Raji (cell line): ENCODE results near the gene GGTLC1.

Experiments
- POLR2A ChIP-seq: IDR thresholded peaks from 2 replicates; pipeline ENCODE4 v1.6.1; 2011; ENCODE audit warnings: low read depth, low read length, control low read depth; ENCODE audit not compliant: insufficient read depth

GGTLC1 gene

DNA sequence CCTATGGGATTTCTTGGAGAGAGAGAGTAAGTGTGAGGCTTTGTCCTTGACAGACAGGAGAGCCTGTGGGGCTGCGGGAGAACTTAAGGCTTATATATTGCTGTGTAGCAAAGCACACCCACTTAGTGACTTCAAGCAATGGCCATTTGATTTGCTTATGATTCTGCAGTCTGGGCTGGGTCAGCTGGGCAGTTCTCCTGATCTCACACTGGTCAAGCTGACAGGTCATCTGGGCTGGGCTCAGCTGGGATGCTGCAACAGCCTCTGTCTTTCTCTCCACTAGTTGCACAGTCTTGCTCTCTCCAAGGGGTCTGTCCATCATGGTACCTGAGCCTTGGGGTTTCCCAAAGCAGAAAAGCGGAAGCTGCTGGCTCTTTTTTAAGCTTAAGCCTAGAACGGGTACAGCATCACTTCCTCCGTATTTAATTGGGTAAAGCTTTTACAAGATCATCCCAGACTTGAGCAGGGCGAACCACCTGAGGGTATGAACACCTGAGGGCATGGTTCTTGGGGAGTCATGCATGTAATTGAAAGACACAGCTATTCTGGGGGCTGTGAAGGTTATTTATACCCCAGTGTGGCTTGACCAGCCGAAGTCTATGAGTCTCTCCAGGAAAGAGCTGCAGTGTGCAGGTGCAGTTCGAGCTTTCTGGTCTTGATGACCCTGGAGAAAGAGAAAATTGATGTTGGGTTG, 13.3 kb upstream of the GGTLC1 start:
- no peak for TF ChIP-seq POLR2A

DNA sequence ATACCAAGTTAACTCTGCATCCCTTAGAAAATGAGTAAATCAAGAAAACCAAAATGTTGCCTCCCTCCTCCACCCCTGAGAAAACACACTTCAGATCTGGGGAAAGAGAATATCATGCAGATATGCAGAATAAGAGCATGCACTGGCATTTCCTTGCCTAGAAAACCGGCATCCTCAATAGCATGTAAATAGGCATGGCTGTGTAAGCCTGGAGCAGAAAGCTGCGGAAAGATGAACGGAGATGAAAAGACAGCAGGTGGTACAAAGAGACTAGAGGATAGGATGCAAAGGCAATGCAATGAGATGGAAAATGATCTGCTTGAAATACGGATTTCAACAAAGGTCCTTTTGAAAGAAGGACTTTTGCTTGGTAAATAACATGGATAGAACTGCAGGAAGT, 10.3 kb upstream of the GGTLC1 start:
- no peak for TF ChIP-seq POLR2A

DNA sequence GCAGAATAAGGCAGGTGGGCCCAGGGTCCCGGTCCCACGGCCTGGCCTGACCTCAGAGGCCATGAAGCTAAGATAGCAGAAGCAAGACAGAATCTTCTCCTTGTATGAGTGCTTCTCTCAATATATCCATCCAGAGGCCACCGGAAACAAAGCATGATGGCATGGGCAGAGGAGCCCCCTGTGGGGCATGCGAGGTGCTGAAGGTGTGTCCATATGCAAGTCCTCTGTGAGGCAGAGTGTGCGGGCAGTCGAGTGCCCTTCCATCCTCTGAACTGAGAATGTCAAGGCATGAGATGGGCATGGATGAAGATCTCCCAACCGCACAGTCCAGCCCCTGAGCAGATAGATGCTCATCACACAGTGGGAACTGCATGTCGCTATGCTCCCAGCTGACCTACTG, 9.8 kb upstream of the GGTLC1 start:
- TF ChIP-seq POLR2A: no peak

DNA sequence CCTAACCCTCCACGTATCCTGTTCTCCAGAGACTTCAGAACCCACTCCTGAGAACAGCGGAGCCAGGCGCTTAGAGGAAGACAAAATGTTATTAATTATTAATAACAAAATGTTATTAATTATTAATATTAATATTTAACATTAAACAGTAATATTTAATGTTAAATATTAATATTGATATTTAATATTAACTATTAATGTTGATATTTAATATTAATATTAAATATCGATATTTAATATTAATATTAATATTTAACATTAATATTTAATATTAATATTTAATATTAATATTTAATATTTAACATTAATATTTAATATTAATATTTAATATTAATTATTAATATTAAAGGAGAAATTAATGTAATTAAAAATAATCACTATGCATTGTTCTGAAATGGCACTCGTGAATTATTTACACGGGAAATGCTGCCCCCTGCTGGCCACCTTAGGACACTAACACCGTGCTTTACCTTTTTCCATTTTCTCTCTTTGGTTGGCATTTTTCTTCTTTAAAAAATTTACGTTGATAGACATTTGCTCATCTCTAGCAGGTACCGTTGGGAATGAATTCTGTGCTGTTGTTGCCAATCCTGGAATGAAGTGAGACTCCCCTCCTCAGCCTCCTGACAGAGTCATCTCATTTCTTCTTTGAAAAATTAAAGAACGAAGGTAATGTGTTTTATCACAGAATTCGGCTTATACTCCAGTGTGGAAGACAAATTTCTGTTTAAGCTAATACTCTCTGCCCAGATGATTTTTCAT, 7.5 kb upstream of the GGTLC1 start:
- TF ChIP-seq POLR2A: no peak

DNA sequence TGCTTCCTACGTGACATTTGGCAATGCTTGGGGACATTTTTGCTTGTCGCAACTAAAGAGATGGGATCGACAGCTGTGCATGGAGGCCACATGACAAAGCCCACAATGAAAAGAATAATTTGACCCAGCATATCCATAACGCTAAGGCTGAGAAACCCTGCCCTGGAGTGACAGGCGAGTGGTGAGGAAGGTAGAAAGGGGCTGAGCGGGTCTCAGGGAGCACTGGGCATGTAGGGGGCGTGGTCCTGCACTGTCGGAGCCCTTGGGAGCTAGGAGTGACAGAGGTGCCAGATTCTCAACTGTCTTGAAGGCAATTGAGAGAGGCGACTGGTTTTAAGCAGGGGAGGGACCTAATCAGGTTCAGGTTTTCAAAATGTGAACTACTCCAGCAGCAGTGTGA, 13.6 kb downstream of the GGTLC1 start:
- TF ChIP-seq POLR2A: no peak

DNA sequence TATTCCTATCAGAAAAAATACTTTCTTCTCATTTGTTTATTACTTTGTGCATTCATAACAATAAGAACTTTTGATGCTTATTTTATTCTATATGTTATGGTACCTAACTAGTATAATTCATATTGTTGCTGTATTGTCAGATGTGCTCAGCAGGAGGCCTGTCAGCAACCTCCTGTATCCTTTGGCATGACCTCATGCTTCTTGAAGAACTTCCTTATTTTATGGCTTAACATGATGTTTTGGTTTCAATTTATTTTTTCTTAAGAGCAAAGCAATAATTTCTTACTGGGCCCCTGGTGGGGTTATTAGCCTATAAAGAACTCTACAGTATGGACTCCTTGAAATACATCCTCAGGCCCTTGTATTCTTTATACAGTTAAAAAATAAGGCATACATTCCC, 17.3 kb downstream of the GGTLC1 start:
- no peak for TF ChIP-seq POLR2A

DNA sequence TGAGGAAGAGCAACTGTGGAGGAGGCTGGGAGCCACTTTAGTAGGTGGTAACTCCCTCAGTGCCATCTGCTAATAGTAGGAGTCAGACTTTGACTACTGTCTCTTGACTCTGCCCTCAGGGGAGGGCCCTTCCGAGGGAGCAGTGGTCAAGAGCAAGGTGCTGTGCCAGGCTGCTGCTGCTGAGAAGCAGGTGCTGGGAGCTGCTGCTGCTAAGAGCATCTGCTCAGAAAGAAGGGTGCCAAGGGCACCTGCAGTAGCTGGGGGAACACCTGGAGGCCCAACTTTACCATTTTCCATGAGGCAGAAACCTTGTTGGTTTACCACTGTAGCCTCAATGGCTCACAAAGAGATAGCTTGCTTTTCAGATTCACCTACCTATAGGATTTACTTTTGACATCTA, 18.5 kb downstream of the GGTLC1 start:
- TF ChIP-seq POLR2A: no peak

DNA sequence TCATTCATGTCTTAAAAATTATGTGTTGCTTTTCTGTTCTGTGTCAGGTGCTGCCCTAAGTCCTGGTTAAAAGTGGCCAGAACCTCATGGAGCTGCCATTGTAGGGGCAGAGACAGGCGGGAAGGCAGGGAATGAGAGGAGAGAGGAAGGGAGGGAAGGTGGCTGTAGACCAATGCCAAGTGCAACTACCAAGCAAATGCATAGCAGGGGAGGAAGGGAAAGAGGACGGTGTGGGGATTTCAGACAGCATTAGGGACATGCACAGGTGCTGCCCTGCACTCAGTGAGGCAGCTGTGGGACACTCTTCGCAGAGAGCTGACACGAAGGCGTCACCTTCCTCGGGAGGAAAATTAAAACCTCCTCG, 21.0 kb downstream of the GGTLC1 start:
- no peak for TF ChIP-seq POLR2A

DNA sequence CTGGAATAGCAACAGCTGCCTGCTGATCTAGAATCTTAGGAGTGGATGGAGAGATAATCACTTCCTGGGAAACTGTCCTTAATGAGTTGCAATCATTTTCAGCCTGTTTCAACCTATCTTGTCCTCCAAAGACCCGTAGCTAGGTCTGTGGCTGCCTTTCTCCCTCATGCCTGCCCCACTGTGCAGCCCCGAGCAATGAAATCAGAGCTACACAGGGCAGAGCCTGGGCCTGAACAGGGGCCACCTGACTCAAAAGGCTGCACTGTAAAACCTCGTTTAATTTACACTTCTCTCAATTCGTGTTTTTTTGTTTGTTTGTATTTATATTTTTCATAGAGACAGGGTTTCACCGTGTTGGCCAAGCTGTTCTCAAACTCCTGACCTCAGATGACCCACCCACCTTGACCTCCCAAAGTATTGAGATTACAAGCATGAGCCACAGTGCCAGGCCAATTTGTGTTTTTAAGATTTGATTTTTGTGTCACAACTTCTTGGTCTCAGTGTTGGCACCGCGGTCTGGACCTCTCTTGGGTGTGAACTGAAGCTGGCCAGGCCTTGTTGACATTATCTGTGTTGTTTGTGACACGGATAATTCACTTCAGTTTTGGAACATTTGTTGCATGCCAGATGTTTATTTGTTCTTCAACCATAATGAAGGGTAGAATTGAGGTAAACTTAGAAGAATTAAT, 21.5 kb downstream of the GGTLC1 start:
- TF ChIP-seq POLR2A: no peak

DNA sequence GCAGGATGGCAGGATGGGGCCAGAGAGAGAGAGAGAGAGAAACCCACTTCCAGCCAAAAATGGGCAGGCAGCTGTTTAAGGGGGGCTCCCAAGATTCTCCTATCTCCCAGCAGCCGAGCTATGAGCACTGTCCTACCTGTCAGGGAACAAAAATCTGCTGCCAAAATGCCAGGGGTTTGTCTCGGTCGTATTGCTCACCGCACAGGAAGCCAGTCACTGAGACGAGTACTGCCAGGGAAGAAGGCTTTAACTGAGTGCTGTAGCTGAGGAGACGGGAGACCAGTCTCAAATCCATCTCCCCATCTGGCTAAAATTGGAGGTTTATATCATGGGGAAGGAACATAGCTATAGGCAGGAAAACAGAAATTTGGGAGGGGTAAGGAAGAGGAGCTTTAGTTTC, 22.3 kb downstream of the GGTLC1 start:
- no peak for TF ChIP-seq POLR2A

DNA sequence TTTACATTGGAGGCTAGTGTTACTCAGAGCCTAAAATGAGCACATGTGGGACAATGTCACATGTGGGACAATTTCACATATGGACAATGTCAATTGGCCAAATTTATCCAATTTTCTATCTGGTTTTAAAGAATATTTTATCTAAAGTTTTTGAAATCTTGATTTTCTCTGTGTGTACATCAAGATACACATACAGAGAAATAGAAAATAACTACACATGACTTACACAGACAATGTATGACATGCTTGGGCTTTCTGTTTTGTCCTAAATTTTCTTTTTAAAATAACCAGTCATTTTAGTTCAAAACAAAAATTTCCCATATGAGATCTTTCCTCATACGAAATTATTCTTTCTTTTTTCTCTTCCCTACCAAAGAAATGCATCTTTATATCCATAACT, 24.6 kb downstream of the GGTLC1 start:
- TF ChIP-seq POLR2A: no peak

DNA sequence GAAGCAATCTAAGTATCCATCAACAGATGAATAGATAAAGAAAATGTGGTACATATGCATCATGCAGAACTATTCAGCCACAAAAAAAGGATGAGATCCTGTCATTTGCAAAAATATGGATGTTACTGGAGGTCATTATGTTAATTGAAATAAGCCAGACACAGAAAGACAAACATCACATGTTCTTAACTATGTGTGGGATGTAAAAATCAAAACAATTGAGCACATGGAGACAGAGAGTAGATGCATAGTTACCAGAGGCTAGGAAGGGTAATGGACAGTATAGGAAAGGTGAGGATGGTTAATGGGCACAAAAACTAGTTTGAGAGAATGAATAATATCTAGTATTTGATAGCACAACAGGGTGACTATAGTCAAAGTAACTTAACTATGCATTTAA, 26.3 kb downstream of the GGTLC1 start:
- no peak for TF ChIP-seq POLR2A

DNA sequence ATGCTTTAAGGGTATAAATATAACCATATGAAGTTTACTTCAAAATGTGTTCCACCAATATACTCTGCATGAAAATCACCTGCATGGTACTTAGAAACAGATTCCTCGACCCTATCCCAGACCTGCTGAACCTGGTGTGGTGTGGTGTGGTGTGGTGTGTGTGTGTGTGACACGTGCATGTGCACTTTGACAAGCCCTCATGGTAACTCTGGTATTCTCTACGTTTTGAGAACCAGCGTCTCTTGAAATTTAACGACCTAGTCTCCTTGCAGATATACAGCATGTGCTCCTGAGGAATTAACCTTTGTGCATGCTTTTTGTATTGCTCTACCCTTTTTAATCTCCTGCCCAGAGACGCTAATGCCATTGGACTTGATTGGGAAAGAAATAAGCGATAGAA, 29.5 kb downstream of the GGTLC1 start:
- no peak for TF ChIP-seq POLR2A

DNA sequence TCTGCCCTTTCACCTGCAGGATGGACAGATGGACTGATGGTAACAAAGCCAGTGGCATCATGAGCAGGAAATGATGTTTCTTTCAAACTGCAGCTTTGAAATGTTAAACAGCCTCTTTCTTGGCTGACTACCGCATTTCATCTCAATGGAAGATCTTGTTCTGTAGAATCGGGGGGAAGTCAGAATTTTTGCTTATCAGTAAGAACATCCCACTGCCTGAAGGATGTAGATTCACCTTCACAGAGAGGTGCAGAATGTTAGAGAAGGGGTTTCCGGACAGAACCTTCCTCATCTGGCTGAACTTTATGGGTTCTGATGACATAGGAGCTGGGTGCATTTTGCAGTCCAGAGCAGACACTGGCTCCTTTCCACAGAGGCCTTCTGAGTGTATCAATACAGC, 32.7 kb downstream of the GGTLC1 start:
- TF ChIP-seq POLR2A: no peak

DNA sequence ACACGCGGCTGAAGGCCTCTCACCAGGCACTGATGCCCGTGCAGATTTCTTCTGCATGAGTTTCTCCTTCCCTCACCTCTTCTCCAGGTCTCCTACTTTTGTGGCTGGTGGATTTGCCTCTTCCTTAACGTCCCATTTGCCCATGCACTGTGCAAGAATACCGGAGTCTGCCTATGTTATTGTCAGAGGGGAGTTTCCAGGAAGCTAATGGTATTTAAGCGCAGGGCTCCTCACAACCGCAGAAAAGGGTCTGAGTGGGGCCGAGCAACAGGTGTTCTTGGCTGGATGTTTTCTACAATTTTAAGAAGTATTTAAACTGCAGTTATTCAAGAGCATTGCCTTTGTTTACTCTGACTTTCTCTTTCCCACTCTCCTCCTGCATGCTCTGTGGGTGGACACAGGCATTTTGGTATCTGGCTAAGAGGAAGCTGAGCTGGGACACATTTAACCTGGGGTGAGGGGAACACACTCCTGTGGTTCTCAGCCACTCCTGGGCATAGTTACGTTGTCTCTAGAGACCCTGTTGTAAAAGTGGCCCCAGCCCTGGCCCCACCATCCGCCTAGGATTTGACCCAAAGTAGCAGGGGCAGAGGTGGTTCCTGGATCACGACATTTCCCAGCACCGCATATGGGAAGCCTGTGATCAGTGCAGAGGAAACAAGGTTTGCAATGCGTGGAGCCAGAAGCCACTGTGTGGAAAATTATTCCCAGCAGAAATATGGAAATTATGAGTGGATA, 34.4 kb downstream of the GGTLC1 start:
- TF ChIP-seq POLR2A: no peak
